GM12801 (cell line): ENCODE results near the gene GCGR.

Experiments used
- CTCF ChIP-seq: IDR thresholded peaks from one replicate; pipeline ENCODE4 v1.5.1; 2011; ENCODE audit warnings: control low read depth; ENCODE audit not compliant: insufficient read length; ENCODE audit errors: extremely low read depth

GCGR gene

GRCh38 chr17:81837641-81838040 is 33.7 kb downstream of the GCGR start:
- TF ChIP-seq CTCF = no peak

GRCh38 chr17:81838753-81839255 is 34.9 kb downstream of the GCGR start:
- no peak for TF ChIP-seq CTCF

- TF ChIP-seq CTCF = no peak
These were observed 35.4 kb downstream of the GCGR start for GRCh38 chr17:81839301-81839700.

- TF ChIP-seq CTCF = no peak
These were observed 37.2 kb downstream of the GCGR start for GRCh38 chr17:81840826-81841778.

GRCh38 chr17:81841866-81842265 is 37.9 kb downstream of the GCGR start:
- TF ChIP-seq CTCF = no peak

- no peak for TF ChIP-seq CTCF
These were observed 38.4 kb downstream of the GCGR start for GRCh38 chr17:81842378-81842724.

- no peak for TF ChIP-seq CTCF
These were observed 39.0 kb downstream of the GCGR start for GRCh38 chr17:81842725-81843504.
